ENCODE results near the gene GBX1.

DNA sequence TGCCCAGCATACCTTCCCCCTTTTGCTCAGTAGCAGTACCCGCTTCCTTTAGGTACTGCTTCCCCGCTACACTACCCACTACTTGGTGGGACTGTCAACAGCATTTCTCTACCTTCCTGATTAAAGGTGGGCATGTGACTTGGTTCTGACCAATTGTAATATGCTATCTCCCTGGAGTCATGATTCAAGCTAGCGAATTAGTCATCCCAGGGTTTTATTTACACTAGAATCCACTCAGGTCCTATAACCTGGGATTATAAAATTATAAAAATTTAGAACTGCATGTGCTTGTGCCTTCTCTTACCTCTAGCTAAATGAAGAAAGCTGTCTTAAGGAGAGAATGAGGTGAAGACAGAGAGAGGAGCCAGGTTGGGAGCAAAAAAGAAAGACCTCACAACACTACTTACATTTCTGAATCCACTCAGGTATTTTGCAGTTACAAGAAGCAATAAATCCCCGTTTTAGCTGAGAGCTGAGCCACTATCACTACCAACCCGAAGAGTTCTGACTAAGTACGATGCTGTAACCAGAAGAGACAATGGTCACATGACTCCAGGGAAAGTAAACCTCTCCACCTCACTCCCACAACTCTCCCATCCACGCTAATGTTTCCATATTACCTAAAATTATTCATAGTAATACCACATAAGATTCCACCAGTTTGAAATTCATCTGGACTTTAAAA lies 9.7 kb downstream of the GBX1 start:
- TF ChIP-seq, protein P1, sequence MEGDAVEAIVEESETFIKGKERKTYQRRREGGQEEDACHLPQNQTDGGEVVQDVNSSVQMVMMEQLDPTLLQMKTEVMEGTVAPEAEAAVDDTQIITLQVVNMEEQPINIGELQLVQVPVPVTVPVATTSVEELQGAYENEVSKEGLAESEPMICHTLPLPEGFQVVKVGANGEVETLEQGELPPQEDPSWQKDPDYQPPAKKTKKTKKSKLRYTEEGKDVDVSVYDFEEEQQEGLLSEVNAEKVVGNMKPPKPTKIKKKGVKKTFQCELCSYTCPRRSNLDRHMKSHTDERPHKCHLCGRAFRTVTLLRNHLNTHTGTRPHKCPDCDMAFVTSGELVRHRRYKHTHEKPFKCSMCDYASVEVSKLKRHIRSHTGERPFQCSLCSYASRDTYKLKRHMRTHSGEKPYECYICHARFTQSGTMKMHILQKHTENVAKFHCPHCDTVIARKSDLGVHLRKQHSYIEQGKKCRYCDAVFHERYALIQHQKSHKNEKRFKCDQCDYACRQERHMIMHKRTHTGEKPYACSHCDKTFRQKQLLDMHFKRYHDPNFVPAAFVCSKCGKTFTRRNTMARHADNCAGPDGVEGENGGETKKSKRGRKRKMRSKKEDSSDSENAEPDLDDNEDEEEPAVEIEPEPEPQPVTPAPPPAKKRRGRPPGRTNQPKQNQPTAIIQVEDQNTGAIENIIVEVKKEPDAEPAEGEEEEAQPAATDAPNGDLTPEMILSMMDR (IDR thresholded peaks at IDR 0.05): no peak
- no peak for TF ChIP-seq EZH2 (IDR thresholded peaks at IDR 0.05)
- no peak for TF ChIP-seq EZH2phosphoT487 (IDR thresholded peaks at IDR 0.05)

All from neural progenitor cell (in vitro differentiated cells).